HL-60 (cell line): ENCODE measurements around the gene GLIS1.

Experiments
- DNase-seq, 2 experiments: peaks; one replicate each; pipeline ENCODE4 v3.0.0-alpha.2; 2010 to 2020; ENCODE audit warnings: low read depth in 1 of 2, low spot score in 1 of 2
- H3K27ac ChIP-seq: fragments of 250-450 bp; sonication (Bioruptor Pico); replicated peaks from 2 replicates; pipeline ENCODE4 v1.5.1; 2020; ENCODE audit warnings: mild to moderate bottlenecking, moderate library complexity
- H3K27me3 ChIP-seq: fragments of 250-450 bp; sonication (Bioruptor Pico); 2 replicates; pipeline ENCODE4 v1.5.1; 2021; ENCODE audit warnings: mild to moderate bottlenecking, moderate library complexity; ENCODE audit not compliant: insufficient read depth, poor library complexity, severe bottlenecking
- H3K4me3 ChIP-seq: replicated peaks from 2 replicates; pipeline ENCODE4 v1.5.1; 2011; ENCODE audit warnings: mild to moderate bottlenecking, control low read depth, low read length; ENCODE audit not compliant: insufficient read depth
- GABPA ChIP-seq: IDR thresholded peaks from 2 replicates; pipeline ENCODE4 v1.6.1; 2012; ENCODE audit warnings: low read depth
- POLR2AphosphoS5 ChIP-seq: IDR thresholded peaks from 2 replicates; pipeline ENCODE4 v1.6.1; 2012; ENCODE audit warnings: low read depth
- SPI1 ChIP-seq: IDR thresholded peaks from 2 replicates; pipeline ENCODE4 v1.6.1; 2012; ENCODE audit warnings: low read depth, mild to moderate bottlenecking, borderline replicate concordance
- TF ChIP-seq, protein P1 (sequence below): IDR thresholded peaks from one replicate; pipeline ENCODE4 v1.5.1; 2011; ENCODE audit warnings: low read length, control low read depth, inconsistent platforms; ENCODE audit not compliant: insufficient read depth
- TF ChIP-seq, protein P2 (sequence below): IDR thresholded peaks from 2 replicates; pipeline ENCODE4 v1.6.1; 2012; ENCODE audit warnings: low read depth; ENCODE audit not compliant: insufficient replicate concordance

The GLIS1 gene

DNA sequence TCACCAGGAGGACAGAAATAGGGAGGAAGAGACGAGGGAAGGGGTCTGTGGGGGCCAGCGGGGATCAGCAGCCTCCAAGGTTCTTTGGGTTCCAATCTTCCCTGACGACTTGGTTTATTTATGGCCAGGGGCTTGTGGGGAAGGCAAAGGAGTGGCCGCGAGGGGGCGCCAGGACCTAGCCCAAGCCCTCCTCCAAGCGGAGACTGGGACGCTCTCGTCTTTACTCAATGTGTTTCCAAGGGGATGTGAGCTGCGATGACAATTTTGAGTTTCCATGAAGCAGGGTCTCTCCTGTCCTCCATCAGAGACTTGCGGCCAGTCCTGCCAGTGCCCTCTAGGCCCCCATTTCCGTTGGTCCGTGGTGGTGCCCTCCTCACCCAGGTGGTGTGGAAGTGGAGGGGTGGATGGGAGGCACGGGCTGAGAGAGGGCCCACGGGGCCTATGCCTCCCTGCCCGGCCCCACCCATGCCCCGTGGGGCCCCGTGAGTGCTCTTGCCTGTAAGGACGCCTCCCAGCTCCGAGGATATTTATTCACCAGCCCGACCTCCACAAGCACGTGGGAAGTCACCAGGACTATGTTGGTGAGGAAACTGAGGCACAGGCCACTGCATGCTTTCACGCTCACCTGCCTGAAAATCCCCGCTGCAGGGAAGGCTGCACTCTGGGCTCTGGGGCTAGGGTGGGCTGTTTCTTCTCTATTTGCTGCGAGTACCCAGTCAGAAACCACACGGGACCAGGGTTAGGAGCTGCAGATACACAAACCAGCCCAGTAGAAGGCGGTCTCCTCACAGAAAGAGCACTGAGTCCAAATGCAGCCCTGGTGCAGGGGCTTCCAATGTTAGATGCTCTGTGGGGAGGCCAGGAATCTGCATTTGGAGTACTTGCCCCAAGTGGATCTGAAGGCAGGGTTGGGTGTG is 253.2 kb downstream of the GLIS1 start:
- Histone ChIP-seq H3K27me3 (peaks cover 8% of the 10 kb centered on the region), H3K27ac (no peak overlapping the region), H3K4me3 (no peak overlapping the region)
- DNase-seq, result peak; percentile 25 to 62
- TF ChIP-seq, protein P1, sequence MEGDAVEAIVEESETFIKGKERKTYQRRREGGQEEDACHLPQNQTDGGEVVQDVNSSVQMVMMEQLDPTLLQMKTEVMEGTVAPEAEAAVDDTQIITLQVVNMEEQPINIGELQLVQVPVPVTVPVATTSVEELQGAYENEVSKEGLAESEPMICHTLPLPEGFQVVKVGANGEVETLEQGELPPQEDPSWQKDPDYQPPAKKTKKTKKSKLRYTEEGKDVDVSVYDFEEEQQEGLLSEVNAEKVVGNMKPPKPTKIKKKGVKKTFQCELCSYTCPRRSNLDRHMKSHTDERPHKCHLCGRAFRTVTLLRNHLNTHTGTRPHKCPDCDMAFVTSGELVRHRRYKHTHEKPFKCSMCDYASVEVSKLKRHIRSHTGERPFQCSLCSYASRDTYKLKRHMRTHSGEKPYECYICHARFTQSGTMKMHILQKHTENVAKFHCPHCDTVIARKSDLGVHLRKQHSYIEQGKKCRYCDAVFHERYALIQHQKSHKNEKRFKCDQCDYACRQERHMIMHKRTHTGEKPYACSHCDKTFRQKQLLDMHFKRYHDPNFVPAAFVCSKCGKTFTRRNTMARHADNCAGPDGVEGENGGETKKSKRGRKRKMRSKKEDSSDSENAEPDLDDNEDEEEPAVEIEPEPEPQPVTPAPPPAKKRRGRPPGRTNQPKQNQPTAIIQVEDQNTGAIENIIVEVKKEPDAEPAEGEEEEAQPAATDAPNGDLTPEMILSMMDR, result peak; percentile 52
- TF ChIP-seq SPI1, result no peak

DNA sequence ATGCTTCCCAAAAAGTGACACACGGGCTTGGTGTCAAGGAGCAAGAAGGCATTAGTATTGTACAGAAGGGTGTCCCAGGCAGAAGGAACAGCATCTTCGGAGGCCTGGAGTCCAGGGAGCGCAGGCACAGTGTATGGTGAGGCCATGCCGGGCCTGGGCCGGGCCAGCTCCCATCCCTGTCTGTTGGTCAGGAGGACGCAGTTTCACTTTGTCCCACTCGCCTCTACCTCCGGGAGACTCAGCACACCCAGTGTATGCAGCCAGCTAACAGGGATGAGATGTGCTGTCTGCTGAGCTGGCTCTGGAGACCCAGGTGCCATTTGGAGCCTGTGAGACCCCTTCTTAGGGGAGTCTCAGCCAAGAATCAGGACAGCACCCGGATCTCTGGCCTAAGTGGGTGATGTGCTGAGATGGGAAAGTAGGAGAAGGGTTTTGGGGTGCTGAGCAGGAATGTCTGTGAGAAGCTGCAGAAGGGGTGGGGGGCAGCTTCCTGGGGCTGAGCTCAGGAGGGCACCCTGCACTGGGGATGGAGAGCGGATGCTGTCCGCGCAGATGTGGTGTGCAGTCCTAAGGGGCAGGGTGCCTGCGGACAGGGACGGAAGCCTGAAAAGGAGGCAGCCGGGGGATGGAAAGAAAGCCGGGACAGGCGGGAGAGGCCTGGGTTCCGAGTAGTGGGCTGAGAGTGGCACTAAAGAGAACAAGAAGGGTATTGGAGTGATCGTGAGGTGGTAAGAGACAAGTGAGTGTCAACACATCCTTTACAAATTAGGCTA is 254.1 kb downstream of the GLIS1 start:
- no peak for TF ChIP-seq GABPA
- TF ChIP-seq SPI1, result no peak
- TF ChIP-seq, protein P1, result no peak
- TF ChIP-seq POLR2AphosphoS5, result no peak
- TF ChIP-seq, protein P2, sequence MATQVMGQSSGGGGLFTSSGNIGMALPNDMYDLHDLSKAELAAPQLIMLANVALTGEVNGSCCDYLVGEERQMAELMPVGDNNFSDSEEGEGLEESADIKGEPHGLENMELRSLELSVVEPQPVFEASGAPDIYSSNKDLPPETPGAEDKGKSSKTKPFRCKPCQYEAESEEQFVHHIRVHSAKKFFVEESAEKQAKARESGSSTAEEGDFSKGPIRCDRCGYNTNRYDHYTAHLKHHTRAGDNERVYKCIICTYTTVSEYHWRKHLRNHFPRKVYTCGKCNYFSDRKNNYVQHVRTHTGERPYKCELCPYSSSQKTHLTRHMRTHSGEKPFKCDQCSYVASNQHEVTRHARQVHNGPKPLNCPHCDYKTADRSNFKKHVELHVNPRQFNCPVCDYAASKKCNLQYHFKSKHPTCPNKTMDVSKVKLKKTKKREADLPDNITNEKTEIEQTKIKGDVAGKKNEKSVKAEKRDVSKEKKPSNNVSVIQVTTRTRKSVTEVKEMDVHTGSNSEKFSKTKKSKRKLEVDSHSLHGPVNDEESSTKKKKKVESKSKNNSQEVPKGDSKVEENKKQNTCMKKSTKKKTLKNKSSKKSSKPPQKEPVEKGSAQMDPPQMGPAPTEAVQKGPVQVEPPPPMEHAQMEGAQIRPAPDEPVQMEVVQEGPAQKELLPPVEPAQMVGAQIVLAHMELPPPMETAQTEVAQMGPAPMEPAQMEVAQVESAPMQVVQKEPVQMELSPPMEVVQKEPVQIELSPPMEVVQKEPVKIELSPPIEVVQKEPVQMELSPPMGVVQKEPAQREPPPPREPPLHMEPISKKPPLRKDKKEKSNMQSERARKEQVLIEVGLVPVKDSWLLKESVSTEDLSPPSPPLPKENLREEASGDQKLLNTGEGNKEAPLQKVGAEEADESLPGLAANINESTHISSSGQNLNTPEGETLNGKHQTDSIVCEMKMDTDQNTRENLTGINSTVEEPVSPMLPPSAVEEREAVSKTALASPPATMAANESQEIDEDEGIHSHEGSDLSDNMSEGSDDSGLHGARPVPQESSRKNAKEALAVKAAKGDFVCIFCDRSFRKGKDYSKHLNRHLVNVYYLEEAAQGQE, result no peak
- H3K27ac ChIP-seq, result no peak overlapping the region
- H3K4me3 ChIP-seq, result no peak overlapping the region
- peaks cover 8% of the 10 kb centered on the region for H3K27me3 ChIP-seq
- DNase-seq, result no peak

DNA sequence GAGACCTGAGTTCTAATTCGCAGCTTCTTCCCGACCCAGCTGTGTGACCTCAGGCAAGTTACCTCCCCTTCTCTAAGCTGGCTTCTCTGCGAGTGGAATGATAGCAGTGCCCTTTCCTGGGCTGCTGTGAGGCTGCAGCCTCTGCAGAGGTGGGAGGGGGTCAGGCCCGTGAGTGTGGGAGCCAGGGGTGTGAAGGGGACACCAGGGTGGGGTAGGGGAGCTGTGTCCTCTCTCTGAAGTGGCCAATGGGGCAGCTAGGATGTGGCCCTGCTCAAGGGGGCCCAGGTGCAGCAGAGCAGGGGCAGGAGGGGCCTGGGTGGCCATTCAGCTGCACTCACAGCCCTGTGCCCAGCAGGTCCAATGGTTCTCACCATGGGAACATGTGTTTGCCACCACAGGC is 255.3 kb downstream of the GLIS1 start:
- DNase-seq, result no peak
- Histone ChIP-seq H3K27ac (no peak overlapping the region), H3K4me3 (no peak overlapping the region), H3K27me3 (peaks cover 8% of the 10 kb centered on the region)
- TF ChIP-seq GABPA, result no peak
- TF ChIP-seq, protein P1, result no peak
- no peak for TF ChIP-seq SPI1
- TF ChIP-seq, protein P2, result no peak
- no peak for TF ChIP-seq POLR2AphosphoS5
